HG03460 (cell line): ENCODE results near the gene TIGD1.
"Not testable (repeated sequence)": the region's sequence is repeated elsewhere in the genome, so short reads cannot be mapped to it uniquely, and the experiment has no call there.

Experiments
- ATAC-seq: cut with Tn5 transposase; IDR thresholded peaks from one replicate; pipeline ENCODE4 v1.9.1; 2021; ENCODE audit not compliant: unreplicated experiment

TIGD1 gene

DNA sequence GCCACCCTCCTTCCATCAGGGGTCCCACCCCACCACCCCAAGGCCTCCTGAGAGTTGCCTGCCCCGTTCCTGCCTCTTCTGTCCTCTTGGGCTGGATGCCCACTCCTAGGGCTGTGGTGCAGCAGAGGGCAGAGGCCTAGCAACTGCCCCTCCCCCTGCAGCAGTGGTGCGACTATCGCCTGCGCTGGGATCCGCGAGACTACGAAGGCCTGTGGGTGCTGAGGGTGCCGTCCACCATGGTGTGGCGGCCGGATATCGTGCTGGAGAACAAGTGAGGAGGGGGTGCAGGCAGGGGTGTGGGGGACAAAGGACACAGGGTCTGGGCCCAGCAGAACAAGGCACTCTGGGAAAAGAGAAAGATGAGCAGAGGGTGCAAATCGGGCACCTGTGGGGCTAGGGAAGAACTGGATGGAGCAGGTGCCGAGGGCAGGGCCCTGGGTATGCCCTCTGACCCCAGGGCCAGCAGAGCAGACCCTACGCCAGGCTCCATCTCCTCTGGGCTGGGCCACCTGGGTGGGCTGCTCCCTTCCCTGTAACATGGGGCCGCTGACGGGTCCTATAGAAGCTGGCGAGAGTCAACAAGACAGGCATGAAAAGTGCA, 9.8 kb downstream of the TIGD1 start:
- ATAC-seq: no peak

DNA sequence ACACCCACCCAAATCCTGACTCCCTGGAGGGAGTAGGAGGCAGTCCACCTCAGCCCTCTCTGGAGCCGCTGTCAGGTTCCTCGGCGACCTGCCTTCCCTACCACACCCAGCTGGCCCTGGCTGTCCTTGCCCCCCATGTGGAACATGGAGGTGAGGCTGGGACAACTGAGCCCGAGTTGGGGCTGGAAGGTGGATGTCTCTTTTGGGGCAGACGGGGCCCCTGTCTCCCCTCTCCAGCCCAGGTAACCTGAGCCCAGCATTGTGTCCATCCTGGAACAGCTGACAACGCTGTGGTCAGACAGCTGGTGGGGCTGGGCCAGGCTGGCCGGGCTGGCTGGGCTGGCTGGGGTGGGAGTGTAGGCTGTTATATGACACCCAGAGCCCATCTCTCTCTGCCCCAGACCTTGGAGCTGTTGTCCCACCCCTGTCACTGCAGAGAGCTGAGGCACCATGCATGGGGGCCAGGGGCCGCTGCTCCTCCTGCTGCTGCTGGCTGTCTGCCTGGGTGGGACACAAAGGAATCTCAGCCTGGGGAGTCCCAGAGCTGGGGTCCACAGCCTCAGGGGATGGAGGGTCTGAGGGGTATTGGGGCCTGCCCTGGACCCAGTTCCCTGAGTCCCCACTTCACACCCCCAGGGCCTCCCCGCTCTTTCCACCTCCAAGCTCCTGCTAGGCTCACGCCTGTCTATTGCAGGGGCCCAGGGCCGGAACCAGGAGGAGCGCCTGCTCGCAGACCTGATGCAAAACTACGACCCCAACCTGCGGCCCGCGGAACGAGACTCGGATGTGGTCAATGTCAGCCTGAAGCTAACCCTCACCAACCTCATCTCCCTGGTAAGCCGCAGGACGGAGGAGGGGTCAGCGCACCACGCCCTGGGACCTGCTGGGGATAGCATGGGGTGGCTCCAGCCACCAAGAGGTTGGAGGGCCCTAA, 10.8 kb downstream of the TIGD1 start, which contains the start of gene CHRNG:
Gene CHRNG, plus strand, starts transcription at position 395 of the 934 bp plus-strand sequence. Its CDS starts 56 bp downstream, at position 451.
- ATAC-seq: no peak

DNA sequence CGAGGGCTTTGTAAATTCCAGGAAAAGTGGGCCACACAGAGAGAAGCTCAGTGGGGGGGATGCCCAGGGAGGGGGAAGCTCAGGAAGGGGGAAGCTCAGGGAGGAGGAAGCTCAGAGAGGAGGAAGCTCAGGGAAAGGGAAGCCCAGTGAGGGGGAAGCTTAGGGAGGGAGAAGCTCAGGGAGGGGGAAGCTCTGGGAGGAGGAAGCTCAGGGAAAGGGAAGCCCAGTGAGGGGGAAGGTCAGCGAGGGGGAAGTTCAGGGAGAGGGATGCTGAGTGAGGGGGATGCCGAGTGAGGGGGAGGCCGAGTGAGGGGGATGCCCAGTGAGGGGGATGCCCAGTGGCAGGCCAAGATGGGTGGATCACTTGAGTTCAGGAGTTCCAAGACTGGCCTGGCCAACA, 11.7 kb downstream of the TIGD1 start:
- ATAC-seq: no peak

DNA sequence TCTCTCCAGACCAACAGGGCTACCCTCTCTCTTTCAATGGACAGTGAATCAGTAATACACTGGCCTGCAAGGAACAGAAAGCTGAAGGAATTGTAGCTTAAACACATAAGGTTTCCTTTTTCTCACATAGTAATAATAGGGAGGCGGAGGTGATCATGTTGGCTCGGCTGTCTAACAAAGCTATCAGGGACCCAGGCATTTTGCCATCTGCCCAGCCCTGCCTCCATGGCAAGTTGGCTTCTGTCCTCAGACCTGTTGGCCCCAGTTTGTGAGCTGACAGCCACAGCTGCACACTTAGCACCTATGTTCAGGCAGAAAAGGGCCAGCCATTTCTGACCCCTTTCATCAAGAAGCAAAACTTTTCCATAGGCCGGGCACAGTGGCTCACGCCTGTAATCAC, 12.9 kb downstream of the TIGD1 start:
- no peak for ATAC-seq

DNA sequence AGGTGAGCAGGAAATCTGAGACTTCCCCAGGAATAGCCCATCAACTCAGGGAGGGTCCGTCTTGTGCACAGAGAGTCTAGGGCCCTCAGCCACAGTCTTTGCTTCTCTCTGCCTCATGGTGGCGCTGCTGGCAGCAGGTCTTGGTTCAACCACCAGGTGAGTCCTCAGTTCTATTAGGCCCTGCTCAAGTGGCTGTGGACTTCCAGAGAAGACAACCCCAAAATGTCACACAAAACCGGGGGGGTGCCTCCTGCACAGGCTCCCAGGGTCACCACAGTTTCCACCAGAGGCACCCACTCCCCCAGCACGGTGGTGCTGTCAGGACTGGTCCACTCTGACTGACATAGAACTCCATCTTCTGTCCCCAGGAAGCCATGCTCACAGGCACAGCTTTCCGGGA, 13.3 kb downstream of the TIGD1 start:
- no peak for ATAC-seq

DNA sequence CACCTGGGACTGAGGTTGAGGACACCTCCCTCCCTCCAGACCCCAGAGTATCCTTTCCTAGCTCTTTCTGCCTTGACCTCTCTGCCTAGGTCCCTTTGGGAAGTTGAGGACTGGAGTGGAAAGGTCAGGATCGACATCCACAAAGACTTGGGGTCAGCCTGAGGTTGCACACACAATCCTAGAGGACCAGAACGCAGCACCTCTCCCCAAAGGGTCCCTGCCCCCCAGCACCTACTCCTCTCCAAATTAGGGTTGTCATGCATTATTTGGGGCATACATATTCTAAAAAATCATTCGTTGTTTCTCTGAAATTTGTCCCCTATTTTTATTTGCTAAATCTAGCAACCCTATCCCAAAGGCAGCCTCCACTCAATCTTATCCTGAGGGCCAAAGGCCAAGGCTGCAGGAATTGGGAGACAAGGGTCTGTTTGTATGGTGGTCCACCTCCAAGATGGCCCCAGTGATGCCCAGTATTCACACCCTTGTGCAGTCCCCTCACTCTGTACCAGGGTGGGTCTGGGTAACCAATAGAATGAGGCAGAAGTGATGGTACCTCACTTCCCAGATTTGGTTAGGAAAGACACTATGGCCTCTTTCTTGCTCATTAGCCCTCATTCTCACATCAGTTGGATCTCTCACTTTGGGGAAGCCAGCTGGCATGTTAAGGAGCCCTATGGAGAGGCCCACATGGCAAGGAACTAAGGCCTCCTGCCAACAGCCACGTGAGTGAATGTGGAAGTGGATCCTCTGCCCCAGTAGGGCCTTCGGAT, 14.4 kb downstream of the TIGD1 start:
- ATAC-seq: no peak

DNA sequence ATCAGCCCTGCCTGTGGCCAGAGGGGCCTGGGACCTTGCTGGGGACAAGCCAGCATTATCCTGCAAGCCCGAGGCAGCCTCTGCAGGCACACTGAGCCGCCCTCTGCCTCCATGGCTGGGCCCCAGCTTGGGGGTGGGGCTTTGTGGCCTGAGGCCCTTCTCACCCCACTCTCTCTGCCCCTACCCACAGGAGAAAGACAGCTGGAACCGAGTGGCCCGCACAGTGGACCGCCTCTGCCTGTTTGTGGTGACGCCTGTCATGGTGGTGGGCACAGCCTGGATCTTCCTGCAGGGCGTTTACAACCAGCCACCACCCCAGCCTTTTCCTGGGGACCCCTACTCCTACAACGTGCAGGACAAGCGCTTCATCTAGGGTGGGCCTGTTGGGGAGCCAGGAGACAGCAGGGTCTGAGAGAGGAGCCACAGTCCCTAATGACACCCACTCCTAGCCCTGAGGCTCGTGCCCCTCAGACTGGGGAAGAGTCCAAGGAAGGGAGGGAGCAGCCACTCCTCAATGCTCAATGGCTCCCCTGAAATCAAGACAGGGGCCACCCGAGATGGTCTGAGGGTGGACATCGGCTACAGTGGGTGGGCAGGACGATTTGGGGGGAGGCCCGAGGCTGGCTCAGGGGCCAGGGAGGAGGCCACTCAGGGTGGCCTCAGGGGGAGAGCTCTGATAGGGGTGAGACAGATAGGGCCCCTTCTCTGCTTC, 15.3 kb downstream of the TIGD1 start:
- no peak for ATAC-seq

DNA sequence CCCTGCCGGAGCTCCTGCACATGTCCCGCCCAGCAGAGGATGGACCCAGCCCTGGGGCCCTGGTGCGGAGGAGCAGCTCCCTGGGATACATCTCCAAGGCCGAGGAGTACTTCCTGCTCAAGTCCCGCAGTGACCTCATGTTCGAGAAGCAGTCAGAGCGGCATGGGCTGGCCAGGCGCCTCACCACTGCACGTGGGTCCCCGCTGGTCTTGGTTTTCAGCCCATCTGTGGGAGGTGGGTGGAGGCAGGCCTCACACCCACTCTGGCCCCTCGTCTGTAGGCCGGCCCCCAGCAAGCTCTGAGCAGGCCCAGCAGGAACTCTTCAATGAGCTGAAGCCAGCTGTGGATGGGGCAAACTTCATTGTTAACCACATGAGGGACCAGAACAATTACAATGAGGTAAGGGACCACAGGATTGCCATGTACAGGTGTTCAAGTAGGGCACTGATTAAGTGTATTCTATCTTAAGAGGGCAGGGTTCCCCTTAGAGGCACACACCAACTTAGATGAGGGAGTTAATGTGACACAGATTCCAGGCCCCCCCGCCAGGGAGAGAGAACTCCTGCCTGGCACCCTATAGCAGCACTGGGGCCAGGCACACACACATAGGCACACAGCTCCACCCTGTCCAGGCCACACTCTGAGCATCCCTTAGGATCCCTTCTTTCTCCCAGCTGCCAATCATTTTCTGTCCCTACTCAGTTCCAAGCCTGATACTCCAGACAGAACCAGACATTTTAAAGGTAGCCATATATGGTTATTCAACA, 16.2 kb downstream of the TIGD1 start:
- ATAC-seq: no peak

DNA sequence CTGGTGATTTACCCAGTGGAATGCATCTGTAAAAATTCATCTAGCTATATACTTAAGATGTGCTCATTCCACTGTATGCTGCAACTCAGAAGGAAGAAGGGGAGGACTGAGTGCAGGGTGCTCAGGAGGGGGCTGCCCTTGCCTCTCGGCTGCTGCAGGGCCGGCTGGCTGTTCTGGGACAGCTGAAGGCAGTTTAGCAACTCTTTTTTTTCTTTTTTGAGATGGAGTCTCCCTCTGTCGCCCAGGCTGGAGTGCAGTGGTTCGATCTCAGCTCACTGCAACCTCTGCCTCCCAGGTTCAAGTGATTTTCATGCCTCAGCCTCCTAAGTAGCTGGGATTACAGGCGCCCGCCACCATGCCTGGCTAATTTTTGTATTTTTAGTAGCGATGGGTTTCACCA, 17.5 kb downstream of the TIGD1 start:
- not testable (repeated sequence) for ATAC-seq

DNA sequence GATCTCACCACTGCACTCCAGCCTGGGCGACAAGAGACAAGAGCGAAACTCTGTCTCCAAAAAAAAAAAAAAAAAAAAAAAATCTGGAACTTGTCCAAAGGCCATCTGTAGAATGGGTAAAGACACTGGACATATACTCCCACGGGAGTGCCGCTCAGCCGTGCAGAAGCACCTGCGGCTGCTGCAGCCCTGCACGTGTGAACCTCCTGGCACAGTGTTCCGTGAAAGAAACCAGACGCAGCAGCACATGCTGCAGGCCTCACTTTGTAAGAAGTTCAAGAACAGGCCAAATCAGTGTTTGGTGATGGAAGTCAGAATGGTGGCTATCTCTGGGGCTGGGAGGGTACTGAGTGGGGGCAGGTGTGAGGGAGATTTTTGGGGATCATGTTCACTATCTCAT, 17.9 kb downstream of the TIGD1 start:
- ATAC-seq: no peak

DNA sequence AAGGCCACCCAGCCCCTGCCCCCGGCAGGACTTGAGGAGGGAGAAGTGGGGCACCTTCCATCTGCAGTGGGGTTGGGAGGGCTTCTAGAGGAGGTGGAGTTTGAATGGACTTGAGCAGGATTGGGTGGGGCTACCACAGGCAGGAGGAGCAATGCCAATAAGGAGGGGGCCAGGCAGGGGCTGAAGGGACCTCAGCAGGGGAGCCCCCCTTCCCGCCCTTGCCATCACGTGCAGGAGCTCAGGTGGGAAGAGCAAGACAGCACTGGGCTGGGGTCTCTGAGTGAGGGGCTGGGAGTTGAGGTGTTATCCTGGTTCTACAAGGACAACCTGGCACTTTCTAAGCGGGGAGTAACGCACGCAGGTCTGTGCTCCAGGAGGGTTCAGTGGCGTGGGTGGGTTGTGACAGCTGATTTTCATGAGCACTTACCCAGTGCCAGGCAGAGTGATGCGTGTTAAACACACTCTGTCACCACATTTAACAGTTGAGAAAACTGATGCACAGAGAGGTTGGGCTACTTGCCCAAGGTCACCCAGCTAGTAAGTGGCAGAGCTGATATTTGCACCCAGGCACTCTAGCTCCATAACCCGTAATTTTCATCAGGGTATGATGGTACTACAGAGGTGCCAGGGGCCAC, 19.6 kb downstream of the TIGD1 start:
- ATAC-seq: no peak

DNA sequence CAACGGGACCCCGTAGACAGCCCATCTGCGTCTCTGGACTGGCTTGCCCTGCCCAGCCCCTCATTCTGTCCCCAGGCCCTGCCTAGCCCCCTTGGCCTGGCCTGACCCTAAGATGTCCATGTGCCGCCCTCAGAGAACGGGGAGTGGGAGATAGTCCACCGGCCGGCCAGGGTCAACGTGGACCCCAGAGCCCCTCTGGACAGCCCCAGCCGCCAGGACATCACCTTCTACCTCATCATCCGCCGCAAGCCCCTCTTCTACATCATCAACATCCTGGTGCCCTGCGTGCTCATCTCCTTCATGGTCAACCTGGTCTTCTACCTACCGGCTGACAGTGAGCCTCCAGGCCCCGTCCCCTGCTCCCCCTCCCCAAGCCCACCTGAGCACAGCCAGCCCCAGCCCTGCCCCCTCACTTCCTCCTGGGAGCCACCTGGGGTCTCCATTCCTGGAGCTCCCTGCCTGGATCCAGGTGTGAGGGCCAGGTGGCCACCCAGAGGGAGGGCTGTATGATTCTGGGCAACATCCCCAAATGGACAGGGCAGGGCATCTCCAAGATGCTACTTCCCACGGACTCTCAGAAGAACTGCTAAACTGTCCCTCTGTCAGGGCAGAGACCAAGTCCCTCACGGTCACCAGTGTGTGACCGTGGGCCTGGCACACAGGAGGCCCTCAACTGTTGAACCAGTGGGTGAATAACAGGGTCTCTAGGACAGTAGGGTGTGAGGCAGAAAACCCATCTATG, 20.4 kb downstream of the TIGD1 start:
- ATAC-seq: no peak

DNA sequence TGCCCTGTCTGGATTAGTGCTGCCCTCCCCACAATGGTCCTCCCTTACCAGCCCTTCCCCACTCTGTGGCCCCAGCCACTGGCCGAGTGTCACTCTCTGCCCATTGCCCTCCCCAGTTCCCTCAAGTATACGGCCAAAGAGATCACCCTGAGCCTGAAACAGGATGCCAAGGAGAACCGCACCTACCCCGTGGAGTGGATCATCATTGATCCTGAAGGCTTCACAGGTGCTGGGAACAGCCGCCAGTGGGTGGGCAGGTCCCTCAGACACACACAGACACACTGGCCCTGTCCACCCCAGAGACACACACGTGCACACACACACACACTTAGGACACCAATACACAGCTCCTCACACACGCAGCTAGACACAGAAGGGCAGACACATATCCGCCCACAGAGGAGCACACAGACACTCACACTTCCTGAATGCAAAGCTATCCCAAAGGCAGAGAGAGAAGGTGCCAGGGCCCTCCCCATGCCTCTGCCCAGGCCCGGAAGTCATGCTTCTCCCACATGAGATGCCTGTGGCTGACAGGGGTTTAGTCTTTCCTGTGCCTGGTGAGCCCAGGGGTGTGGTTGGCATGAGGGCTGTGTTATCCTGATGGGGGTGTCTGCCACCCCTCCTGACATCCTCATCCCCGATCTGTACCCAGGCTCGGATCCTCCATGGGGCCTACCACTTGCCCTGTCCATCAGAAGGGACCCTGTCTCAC, 21.5 kb downstream of the TIGD1 start:
- no peak for ATAC-seq

DNA sequence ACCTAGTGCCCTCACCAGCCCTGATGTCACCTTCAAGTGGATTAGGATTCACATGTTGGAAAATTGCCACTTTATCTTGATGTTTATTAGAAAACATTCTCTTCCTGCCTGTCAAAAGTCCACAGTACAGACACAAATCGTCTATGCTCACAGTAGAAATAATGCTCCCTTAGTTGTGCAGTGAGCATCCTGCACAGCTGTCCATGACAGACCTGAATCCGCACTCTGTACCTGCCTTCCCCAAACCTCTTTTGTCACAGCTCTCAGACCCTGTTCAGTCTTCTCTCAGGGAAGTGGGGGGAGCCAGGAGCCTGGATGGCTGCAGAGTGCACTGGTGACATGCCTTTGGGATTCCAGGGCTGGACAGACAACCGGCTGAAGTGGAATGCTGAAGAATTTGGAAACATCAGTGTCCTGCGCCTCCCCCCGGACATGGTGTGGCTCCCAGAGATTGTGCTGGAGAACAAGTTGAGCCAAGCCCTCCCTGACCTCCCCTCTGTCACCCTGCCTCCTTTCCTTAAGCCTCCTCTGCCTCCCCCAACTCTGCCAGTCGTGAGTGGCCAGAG, 22.4 kb downstream of the TIGD1 start:
- no peak for ATAC-seq

DNA sequence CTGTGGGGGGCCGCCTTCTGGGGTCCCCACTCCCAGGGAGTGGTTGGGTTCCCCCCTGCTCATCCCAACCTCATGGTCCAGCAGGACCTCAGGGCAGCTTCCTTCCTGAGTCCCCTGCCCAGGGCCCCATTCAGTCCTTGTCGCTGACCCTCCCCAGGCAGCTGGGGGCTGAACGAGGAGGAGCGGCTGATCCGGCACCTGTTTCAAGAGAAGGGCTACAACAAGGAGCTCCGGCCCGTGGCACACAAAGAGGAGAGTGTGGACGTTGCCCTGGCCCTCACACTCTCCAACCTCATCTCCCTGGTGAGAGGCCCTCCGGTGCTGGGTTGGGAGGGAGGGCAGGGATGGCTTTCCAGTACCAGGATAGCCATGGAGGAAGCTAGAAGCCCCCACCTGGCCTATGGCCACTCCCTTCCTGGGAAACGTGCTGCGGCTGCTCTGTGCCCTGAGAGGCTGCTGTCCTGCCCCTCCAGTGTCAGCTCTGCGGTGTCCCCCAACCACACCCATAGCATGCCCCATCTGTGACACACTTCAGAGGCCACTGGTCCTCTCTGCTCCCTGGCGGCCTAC, 23.9 kb downstream of the TIGD1 start:
- ATAC-seq: no peak

DNA sequence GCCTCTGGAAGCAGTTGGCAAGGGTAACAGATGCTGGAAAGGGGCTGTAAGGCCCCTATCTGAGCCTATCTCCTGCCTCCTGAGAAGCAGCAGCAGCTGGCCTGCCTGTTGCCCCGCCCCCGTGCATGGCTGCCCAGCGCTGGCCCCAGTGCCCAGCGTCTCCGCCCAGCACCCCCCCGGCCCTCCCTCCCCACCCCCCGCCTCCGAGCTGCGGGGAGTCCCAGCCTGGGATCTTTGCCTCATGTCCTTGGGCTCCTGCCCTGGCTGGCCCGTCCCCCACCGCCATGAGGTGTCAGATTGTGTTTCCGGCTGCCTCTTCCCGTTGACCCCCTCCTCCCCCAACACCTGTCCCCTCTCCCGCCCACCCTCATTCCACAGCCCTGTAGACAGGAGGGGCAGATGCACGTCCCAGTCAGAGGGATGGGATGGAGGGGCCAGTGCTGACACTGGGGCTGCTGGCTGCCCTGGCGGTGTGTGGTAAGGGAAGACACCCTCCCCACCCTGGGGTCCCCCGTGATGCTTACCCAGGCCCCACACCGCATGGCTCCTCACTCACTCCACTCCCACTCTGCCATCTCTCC, 24.5 kb downstream of the TIGD1 start, which contains the start of gene CHRND:
Gene CHRND, plus strand, starts transcription at position 370 of the 581 bp plus-strand sequence. Its CDS starts 56 bp downstream, at position 426.
- no peak for ATAC-seq

DNA sequence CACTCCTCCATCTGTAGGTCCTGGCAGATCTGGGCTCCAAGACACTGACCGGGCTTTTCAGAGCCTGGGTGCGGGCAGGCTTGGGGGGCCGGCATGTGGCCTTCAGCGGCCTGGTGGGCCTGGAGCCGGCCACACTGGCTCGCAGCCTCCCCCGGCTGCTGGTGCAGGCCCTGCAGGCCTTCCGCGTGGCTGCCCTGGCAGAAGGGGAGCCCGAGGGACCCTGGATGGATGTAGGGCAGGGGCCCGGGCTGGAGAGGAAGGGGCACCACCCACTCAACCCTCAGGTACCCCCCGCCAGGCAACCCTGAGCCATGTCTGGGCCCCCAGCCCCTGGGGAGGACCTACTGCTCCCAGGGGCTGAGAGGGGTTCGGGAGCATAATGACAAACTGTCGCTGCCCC, 25.2 kb downstream of the TIGD1 start:
- ATAC-seq: no peak
